Measurements from ENCODE around the gene CYP27C1.

The CYP27C1 gene

DNA sequence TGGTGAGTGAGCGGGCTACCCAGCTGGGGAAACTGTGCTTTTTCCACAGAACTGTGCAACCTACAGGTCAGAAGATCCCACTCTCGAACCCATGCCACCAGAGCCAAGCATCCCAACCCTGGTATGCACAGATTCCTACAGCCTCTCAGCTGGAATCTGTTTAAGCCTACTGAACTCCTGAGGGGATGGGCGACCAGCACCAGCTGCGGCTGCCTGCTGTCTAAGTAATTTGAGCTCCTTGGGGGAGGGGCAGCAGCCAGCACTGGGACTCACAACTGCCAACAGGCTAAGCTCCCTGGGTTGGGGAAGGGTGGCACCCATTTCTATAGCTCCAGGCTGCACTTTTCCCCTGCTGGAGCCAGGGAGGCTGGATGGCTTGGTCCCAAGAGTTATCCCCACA lies 11.8 kb downstream of the CYP27C1 start:
- TF ChIP-seq, protein P1, sequence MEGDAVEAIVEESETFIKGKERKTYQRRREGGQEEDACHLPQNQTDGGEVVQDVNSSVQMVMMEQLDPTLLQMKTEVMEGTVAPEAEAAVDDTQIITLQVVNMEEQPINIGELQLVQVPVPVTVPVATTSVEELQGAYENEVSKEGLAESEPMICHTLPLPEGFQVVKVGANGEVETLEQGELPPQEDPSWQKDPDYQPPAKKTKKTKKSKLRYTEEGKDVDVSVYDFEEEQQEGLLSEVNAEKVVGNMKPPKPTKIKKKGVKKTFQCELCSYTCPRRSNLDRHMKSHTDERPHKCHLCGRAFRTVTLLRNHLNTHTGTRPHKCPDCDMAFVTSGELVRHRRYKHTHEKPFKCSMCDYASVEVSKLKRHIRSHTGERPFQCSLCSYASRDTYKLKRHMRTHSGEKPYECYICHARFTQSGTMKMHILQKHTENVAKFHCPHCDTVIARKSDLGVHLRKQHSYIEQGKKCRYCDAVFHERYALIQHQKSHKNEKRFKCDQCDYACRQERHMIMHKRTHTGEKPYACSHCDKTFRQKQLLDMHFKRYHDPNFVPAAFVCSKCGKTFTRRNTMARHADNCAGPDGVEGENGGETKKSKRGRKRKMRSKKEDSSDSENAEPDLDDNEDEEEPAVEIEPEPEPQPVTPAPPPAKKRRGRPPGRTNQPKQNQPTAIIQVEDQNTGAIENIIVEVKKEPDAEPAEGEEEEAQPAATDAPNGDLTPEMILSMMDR (conservative IDR thresholded peaks at IDR 0.05; ENCODE audit: low read depth, low read length), result no peak
- no peak for DNase-seq (ENCODE audit: low read depth)
- H3K4me3 ChIP-seq (ENCODE audit: low read length), result no peak overlapping the region

- DNase-seq (ENCODE audit: low read depth), result no peak
- TF ChIP-seq, protein P1 (conservative IDR thresholded peaks at IDR 0.05; ENCODE audit: low read depth, low read length), result no peak
- H3K4me3 ChIP-seq (ENCODE audit: low read length), result no peak overlapping the region
Measured at GRCh38 chr2:127205218-127206125, 14.6 kb downstream of the CYP27C1 start.

GRCh38 chr2:127201452-127201851 lies 18.6 kb downstream of the CYP27C1 start:
- TF ChIP-seq, protein P1 (conservative IDR thresholded peaks at IDR 0.05; ENCODE audit: low read depth, low read length), result no peak
- no peak for DNase-seq (ENCODE audit: low read depth)
- H3K4me3 ChIP-seq (ENCODE audit: low read length), result no peak overlapping the region

DNA sequence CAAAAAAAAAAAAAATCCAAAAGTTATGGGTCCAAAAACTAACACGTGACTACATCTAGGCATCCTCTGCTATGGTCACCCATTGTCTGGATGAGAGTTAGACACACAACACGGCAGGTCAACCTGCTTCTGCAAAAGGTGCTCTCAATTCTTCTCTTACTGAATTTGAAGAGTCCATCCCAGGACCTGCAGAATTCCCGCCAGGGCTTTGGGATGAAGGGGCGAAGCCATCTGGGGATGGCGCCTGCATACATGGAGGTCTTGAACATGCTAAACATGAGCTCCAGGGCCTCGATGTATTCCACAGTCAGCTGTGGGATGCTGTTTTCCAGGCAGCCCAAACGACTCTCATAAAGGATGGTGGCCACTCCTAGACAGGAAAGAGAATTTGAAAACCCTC lies 19.1 kb downstream of the CYP27C1 start:
- TF ChIP-seq, protein P1 (conservative IDR thresholded peaks at IDR 0.05; ENCODE audit: low read depth, low read length), result no peak
- no peak for DNase-seq (ENCODE audit: low read depth)
- H3K4me3 ChIP-seq (ENCODE audit: low read length), result no peak overlapping the region

- H3K4me3 ChIP-seq (ENCODE audit: low read length), result no peak overlapping the region
- TF ChIP-seq, protein P1 (conservative IDR thresholded peaks at IDR 0.05; ENCODE audit: low read depth, low read length), result no peak
- no peak for DNase-seq (ENCODE audit: low read depth)
Measured at GRCh38 chr2:127199223-127199622, 20.9 kb downstream of the CYP27C1 start.

DNA sequence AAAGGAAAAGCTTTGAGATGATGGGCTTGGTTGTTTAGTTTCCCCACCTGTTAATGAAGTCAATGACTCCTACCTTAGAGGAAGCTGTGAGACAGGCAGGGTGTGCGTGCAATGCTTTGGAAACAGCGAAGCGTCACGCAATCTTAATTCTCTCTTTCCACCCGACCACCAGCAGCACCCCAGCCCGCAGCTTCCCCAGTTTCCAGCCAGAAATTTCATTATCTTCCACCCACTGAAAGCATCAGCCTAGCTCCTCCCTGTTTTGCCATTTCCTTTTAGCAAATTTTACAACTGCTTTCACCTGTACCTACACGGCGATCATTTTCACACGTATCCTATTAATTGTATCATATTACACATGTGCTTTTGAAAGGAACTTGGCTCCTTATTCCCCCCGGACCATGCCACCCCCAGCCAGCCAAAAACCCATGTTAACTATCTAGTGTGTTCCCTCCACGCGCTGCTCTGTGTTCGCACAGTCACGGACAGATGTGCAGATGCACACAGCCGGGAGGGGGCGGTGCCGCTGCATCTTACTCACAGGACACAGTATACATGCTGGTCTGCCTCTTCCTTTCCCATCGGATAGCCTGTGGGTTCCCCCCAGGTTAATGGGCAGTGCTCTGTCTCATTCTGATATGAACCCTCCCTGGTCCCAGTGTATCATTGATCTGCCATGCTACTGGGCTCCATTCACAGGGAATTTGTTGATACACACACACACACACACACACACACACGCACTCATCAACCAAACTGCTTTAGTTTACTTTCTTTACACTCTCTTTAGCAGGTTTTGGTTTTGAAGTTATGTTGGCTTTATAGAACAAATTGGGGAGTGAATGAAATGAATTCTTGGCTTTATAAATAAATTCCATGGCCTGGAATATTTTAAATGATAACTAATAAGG lies 22.4 kb downstream of the CYP27C1 start:
- no peak for DNase-seq (ENCODE audit: low read depth)
- H3K4me3 ChIP-seq (ENCODE audit: low read length), result no peak overlapping the region
- TF ChIP-seq, protein P1 (conservative IDR thresholded peaks at IDR 0.05; ENCODE audit: low read depth, low read length), result peak; percentile 68

Measured in retinal pigment epithelial cell (primary cell).